Thyroid gland (tissue), 4 donors: ENCODE data around the gene RDH13. TPM values are rescaled to one million over a fixed set of nuclear protein-coding genes. Genes with fewer than 3 reads are reported as not detected.

Source experiments
- DNase-seq, 2 donors: peaks; one replicate each; pipeline ENCODE4 v3.0.0-alpha.2; 2019
- H3K27ac ChIP-seq, 3 donors: fragments of 200-600 bp; sonication (generic); 1 replicate in 2 of 3; 2 replicates in 1 of 3; pipeline ENCODE4 v1.5.1; 2016 to 2019; ENCODE audit warnings: mild to moderate bottlenecking in 1 of 3, moderate library complexity in 1 of 3
- H3K27me3 ChIP-seq: fragments of 200-600 bp; sonication (generic); one replicate; pipeline ENCODE4 v1.5.1; 2019
- H3K36me3 ChIP-seq, 2 donors: fragments of 200-600 bp; sonication (generic); one replicate each; pipeline ENCODE4 v1.5.1; 2016 to 2019
- H3K4me1 ChIP-seq, 2 donors: fragments of 200-600 bp; sonication (generic); one replicate each; pipeline ENCODE4 v1.5.1; 2017 to 2019
- H3K4me3 ChIP-seq, 3 donors: fragments of 200-600 bp; sonication (generic); replicated peaks in 1 of 3; 1 replicate in 2 of 3; 2 replicates in 1 of 3; pipeline ENCODE4 v1.5.1; 2016; ENCODE audit warnings: mild to moderate bottlenecking in 1 of 3
- H3K9me3 ChIP-seq: fragments of 200-600 bp; sonication (generic); one replicate; pipeline ENCODE4 v1.5.1; 2017
- CTCF ChIP-seq, 6 experiments: fragments of 200-600 bp in 3 of 6; fragments of 450-650 bp in 3 of 6; sonication (generic) in 3 of 6; IDR thresholded peaks; one replicate each; pipeline ENCODE4 v1.5.1; 2016 to 2019; ENCODE audit warnings: antibody characterized with exemption in 6 of 6, mild to moderate bottlenecking in 2 of 6, inconsistent platforms in 1 of 6, moderate library complexity in 1 of 6
- POLR2A ChIP-seq, 2 donors: fragments of 450-650 bp; IDR thresholded peaks; one replicate each; pipeline ENCODE4 v1.6.1; 2017; ENCODE audit warnings: antibody characterized with exemption in 2 of 2, mild to moderate bottlenecking in 2 of 2, moderate library complexity in 1 of 2
- WGBS, 2 donors: methylation state at CpG; one replicate each; pipeline ENCODE4 v1.1.5; 2017; 5-methylcytosine and 5-hydroxymethylcytosine counted together
- intact Hi-C: fragments of 100-400 bp; cut with DNase I; formaldehyde crosslinking; loops from one replicate; pipeline ENCODE4 v1.15.1; 2023
- total RNA-seq, 4 donors: library from RNA; depleted of rRNA; stranded (reverse); fragments of >200 nt; gene quantifications; one replicate each; pipeline ENCODE4 v1.2.3, GENCODE V29; 2016

RDH13 gene
- total RNA-seq, 4 donors from 2014 or later = 35.7 to 44.1 (median 38.3) TPM

- intact Hi-C loops = no loop called here
- 89 to 92% methylated on average over 9 to 12 of the region's 19 CpGs for WGBS, 2 donors
- TF ChIP-seq POLR2A (IDR thresholded peaks at IDR 0.05) (no peak), CTCF (IDR thresholded peaks at IDR 0.05) (no peak)
These were observed 16.6 kb upstream of the RDH13 start for GRCh38 chr19:55079400-55080038.

GRCh38 chr19:55078996-55079395 lies 16.0 kb upstream of the RDH13 start:
- TF ChIP-seq POLR2A (IDR thresholded peaks at IDR 0.05) (no peak), CTCF (IDR thresholded peaks at IDR 0.05) (no peak)
- no peak for DNase-seq
- intact Hi-C loops = no loop called here
- H3K4me1 ChIP-seq = peaks cover 23 to 32% of the 10 kb centered on the region in 2 donors
- no peaks in the 10 kb centered on the region for H3K27me3 ChIP-seq
- H3K4me3 ChIP-seq = no peak overlapping the region
- H3K27ac ChIP-seq = no peak overlapping the region
- WGBS, 2 donors = 78 to 85% methylated on average over 4 to 5 of the region's 5 CpGs
- H3K36me3 ChIP-seq = no peaks in the 10 kb centered on the region
- H3K9me3 ChIP-seq = no peaks in the 10 kb centered on the region

More at GRCh38 chr19:55079400-55080038, 16.6 kb upstream of the RDH13 start:
- Histone ChIP-seq H3K27ac (no peak overlapping the region), H3K4me3 (no peak overlapping the region), H3K27me3 (no peaks in the 10 kb centered on the region), H3K4me1 (peaks cover 23 to 32% of the 10 kb centered on the region in 2 donors), H3K9me3 (no peaks in the 10 kb centered on the region), H3K36me3 (no peaks in the 10 kb centered on the region)
- DNase-seq = no peak

GRCh38 chr19:55077106-55077505 lies 14.2 kb upstream of the RDH13 start:
- 86% methylated on average over 2 of the region's 2 CpGs for WGBS, 2 donors
- Histone ChIP-seq H3K27me3 (no peaks in the 10 kb centered on the region), H3K4me3 (no peak overlapping the region), H3K27ac (no peak overlapping the region), H3K36me3 (no peaks in the 10 kb centered on the region), H3K4me1 (peaks cover 23 to 32% of the 10 kb centered on the region in 2 donors), H3K9me3 (no peaks in the 10 kb centered on the region)
- intact Hi-C loops = no loop called here
- DNase-seq = no peak
- no peak for TF ChIP-seq POLR2A (IDR thresholded peaks at IDR 0.05)
- no peak for TF ChIP-seq CTCF (IDR thresholded peaks at IDR 0.05)

- Histone ChIP-seq H3K27me3 (no peaks in the 10 kb centered on the region), H3K36me3 (no peaks in the 10 kb centered on the region), H3K27ac (peak overlapping the region in 2 of 3 donors; percentile 1 to 63), H3K4me1 (peaks cover 23 to 27% of the 10 kb centered on the region in 2 donors), H3K9me3 (no peaks in the 10 kb centered on the region), H3K4me3 (peak overlapping the region in 2 of 3 donors; percentile 7 to 30)
- 0 to 57% methylated on average over 1 of the region's 12 CpGs for WGBS, 2 donors
- intact Hi-C loops = no loop called here
- no peak for DNase-seq
- TF ChIP-seq POLR2A (IDR thresholded peaks at IDR 0.05) (no peak), CTCF (IDR thresholded peaks at IDR 0.05) (no peak)
These were observed 13.4 kb upstream of the RDH13 start for GRCh38 chr19:55076321-55076720.

- 30 to 38% methylated on average over 11 to 18 of the region's 18 CpGs for WGBS, 2 donors
- H3K4me1 ChIP-seq = peaks cover 14 to 19% of the 10 kb centered on the region in 2 donors
- TF ChIP-seq CTCF (IDR thresholded peaks at IDR 0.05) = no peak
- TF ChIP-seq POLR2A (IDR thresholded peaks at IDR 0.05) = peak in 1 of 2 donors; percentile 79
- peak within 1 kb of the TSS in 2 of 3 donors; percentile 63 to 65 for H3K27ac ChIP-seq
- no peaks in the 10 kb centered on the region for H3K36me3 ChIP-seq
- intact Hi-C loops = no loop called here
- no peaks in the 10 kb centered on the region for H3K27me3 ChIP-seq
- peak; percentile 94 to 95 for DNase-seq
- H3K9me3 ChIP-seq = no peaks in the 10 kb centered on the region
- H3K4me3 ChIP-seq = peak within 1 kb of the TSS in 2 of 3 donors; percentile 7 to 30
These were observed 12.5 kb upstream of the RDH13 start, which contains the start of gene EPS8L1 for GRCh38 chr19:55075371-55075998. EPS8L1 (plus strand) TSS chr19:55075869; CDS start chr19:55076445, 576 bp downstream.
